Prostate gland (tissue), 2 donors: ENCODE data around the gene LDLRAD4.

Experiments used
- CTCF ChIP-seq, 4 experiments: fragments of 200-600 bp in 2 of 4; fragments of 450-650 bp in 2 of 4; sonication (generic) in 2 of 4; IDR thresholded peaks; 1 replicate in 3 of 4; 2 replicates in 1 of 4; pipeline ENCODE4 v1.5.1; 2016 to 2019; ENCODE audit warnings: antibody characterized with exemption in 4 of 4, mild to moderate bottlenecking in 2 of 4, moderate library complexity in 2 of 4
- POLR2A ChIP-seq: fragments of 450-650 bp; IDR thresholded peaks from one replicate; pipeline ENCODE4 v1.6.1; 2016; ENCODE audit warnings: antibody characterized with exemption, mild to moderate bottlenecking
- POLR2AphosphoS5 ChIP-seq: sonication (generic); formaldehyde crosslinking; IDR thresholded peaks from one replicate; pipeline ENCODE4 v1.6.1; 2017; ENCODE audit warnings: antibody characterized with exemption

GRCh38 chr18:13378150-13378549 lies 159.6 kb downstream of the LDLRAD4 start:
- TF ChIP-seq CTCF (IDR thresholded peaks at IDR 0.05) (no peak), POLR2A (no peak), POLR2AphosphoS5 (no peak)
